GM12878 (cell line): ENCODE measurements around the gene PDCD2. TPM values are rescaled to one million over a fixed set of nuclear protein-coding genes. Genes with fewer than 3 reads are reported as not detected.

Source experiments
- ATAC-seq: fragments of 200-7000 bp; cut with Tn5 transposase; 3 replicates; pipeline ENCODE4 v1.9.1; 2020; ENCODE audit warnings: mild to moderate bottlenecking, moderate library complexity
- BruUV-seq: library from RNA; stranded (reverse); fragments of 400-500 nt; replicated peaks from 2 replicates; lab custom pipeline; 2021; lab: Mats Ljungman, UMichigan
- CTCF ChIA-PET: fragments of 300-600 bp; sonication (Branson Sonifier 250); formaldehyde crosslinking; extraction: SDS; loops from one replicate; lab custom pipeline; 2021; ENCODE audit warnings: inconsistent platforms; lab: Yijun Ruan, JAX
- POLR2A ChIA-PET: fragments of 350-600 bp; formaldehyde crosslinking; extraction: SDS; loops from one replicate; lab custom pipeline; 2021; ENCODE audit warnings: inconsistent platforms; lab: Charles Lee
- RAD21 ChIA-PET: fragments of 300-600 bp; sonication (Branson Sonifier 250); formaldehyde crosslinking; loops from one replicate; lab custom pipeline; 2023; ENCODE audit warnings: antibody characterized with exemption; ENCODE audit not compliant: unreplicated experiment; lab: Charles Lee
- SMC1A ChIA-PET: fragments of 300-600 bp; sonication (Branson Sonifier 250); formaldehyde crosslinking; loops from one replicate; lab custom pipeline; 2023; ENCODE audit not compliant: unreplicated experiment, uncharacterized antibody; lab: Charles Lee
- DNase-seq: peaks from one replicate; pipeline ENCODE4 v3.0.0-alpha.2; 2011; ENCODE audit warnings: low read depth, low spot score
- FAIRE-seq: peaks from 3 replicates; lab custom pipeline; 2011; peaks lifted over from hg19 to GRCh38; lab: Jason Lieb, UNC
- H2AFZ ChIP-seq: 2 replicates; pipeline ENCODE4 v1.6.0; 2011; ENCODE audit warnings: low read depth, low read length, control low read depth; ENCODE audit not compliant: control insufficient read depth
- H3K27ac ChIP-seq: 2 replicates; pipeline ENCODE4 v1.5.1; 2011; ENCODE audit warnings: control low read depth; ENCODE audit not compliant: control insufficient read depth, insufficient read depth
- H3K27me3 ChIP-seq, 2 experiments: replicated peaks in 1 of 2; 2 replicates each; pipeline versions ENCODE4 v1.6.0 to v1.6.1; 2011; ENCODE audit warnings: low read length in 1 of 2; ENCODE audit not compliant: control insufficient read depth in 2 of 2, insufficient read depth in 2 of 2
- H3K36me3 ChIP-seq, 2 experiments: 2 replicates each; pipeline ENCODE4 v1.5.1; 2011; ENCODE audit warnings: low read length in 1 of 2; ENCODE audit not compliant: control insufficient read depth in 2 of 2, insufficient read depth in 2 of 2
- H3K4me1 ChIP-seq: 2 replicates; pipeline ENCODE4 v1.6.1; 2011; ENCODE audit warnings: mild to moderate bottlenecking, low read length, moderate library complexity, mixed read lengths; ENCODE audit not compliant: control insufficient read depth, insufficient read depth
- H3K4me2 ChIP-seq: 2 replicates; pipeline ENCODE4 v1.6.0; 2011; ENCODE audit warnings: control low read depth; ENCODE audit not compliant: control insufficient read depth, insufficient read depth
- H3K4me3 ChIP-seq: fragments of 200-600 bp; sonication (generic); 2 replicates; pipeline ENCODE4 v1.5.1; 2016
- H3K79me2 ChIP-seq: 2 replicates; pipeline ENCODE4 v1.6.0; 2011; ENCODE audit warnings: low read length; ENCODE audit not compliant: control insufficient read depth, insufficient read depth
- H3K9ac ChIP-seq: 2 replicates; pipeline ENCODE4 v1.8.0; 2011; ENCODE audit warnings: low read length, control low read depth, mixed read lengths; ENCODE audit not compliant: control insufficient read depth, insufficient read depth
- H3K9me3 ChIP-seq: replicated peaks from 3 replicates; pipeline ENCODE4 v1.5.1; 2011; ENCODE audit warnings: mild to moderate bottlenecking, low read length; ENCODE audit not compliant: control insufficient read depth, insufficient read depth
- H4K20me1 ChIP-seq: 2 replicates; pipeline ENCODE4 v1.6.0; 2011; ENCODE audit not compliant: control insufficient read depth, insufficient read depth
- SRF ChIP-seq, 2 experiments: IDR thresholded peaks; 2 replicates each; pipeline ENCODE4 v1.6.1; 2011; ENCODE audit warnings: low read depth in 2 of 2, low read length in 2 of 2, mild to moderate bottlenecking in 1 of 2, moderate library complexity in 1 of 2
- ZBTB40 ChIP-seq: fragments of 450-650 bp; IDR thresholded peaks from 2 replicates; pipeline ENCODE4 v1.6.1; 2016; ENCODE audit warnings: mild to moderate bottlenecking, moderate library complexity, borderline replicate concordance
- WGBS: methylation state at CpG from one replicate; pipeline ENCODE4 v1.1.6; 2016; ENCODE audit warnings: low lambda C conversion rate; ENCODE audit not compliant: insufficient replicate concordance, insufficient coverage; ENCODE audit errors: missing lambda C conversion rate; 5-methylcytosine and 5-hydroxymethylcytosine counted together
- in situ Hi-C: fragments of 300-500 bp; cut with MboI; formaldehyde crosslinking; loops from 9 replicates; pipeline ENCODE4 v1.14.3; 2018; ENCODE audit warnings: mixed read lengths
- intact Hi-C: fragments of 100-400 bp; cut with micrococcal nuclease; formaldehyde crosslinking; loops from one replicate; pipeline ENCODE4 v1.14.2; 2022; ENCODE audit not compliant: unreplicated experiment
- polyA plus RNA-seq, 11 experiments: library from polyadenylated mRNA; depleted of rRNA in 4 of 11; unstranded in 6 of 11; stranded (reverse) in 5 of 11; fragments of >200 nt; fragmentation: Nextera tagmentation in 4 of 11; fragmentation: Illumina TruSeq in 1 of 11; extraction: Ambion mirVana in 4 of 11; extraction: Trizol in 1 of 11; gene quantifications; 1 replicate in 1 of 11; 2 replicates in 10 of 11; pipeline versions ENCODE4 v1.2.1 to v1.2.3, GENCODE V29; 2011 to 2016; ENCODE audit warnings: inconsistent platforms in 2 of 11, missing spikeins in 2 of 11, low read depth in 1 of 11
- total RNA-seq, 4 experiments: library from RNA; depleted of rRNA in 3 of 4; stranded (reverse); fragments of >200 nt in 3 of 4; fragmentation: Illumina TruSeq in 1 of 4; extraction: Trizol in 1 of 4; gene quantifications; 2 replicates each; pipeline versions ENCODE4 v1.2.1 to v1.2.3, GENCODE V29; 2013 to 2021
- TF ChIP-seq, protein P1 (sequence below), 3 experiments: IDR thresholded peaks in 2 of 3; conservative IDR thresholded peaks in 1 of 3; 2 replicates each; pipeline ENCODE4 v1.5.1; 2011; ENCODE audit warnings: low read depth in 3 of 3, low read length in 3 of 3, mild to moderate bottlenecking in 3 of 3, control low read depth in 2 of 3, moderate library complexity in 2 of 3, inconsistent platforms in 1 of 3, mixed read lengths in 1 of 3; ENCODE audit not compliant: control insufficient read depth in 2 of 3, insufficient read depth in 1 of 3; ENCODE audit errors: extremely low read depth in 1 of 3

Gene PDCD2
- total and polyA plus RNA-seq, 10 of the 15 experiments (the other 5 are each of a cell fraction or from before 2014, with no cell fraction given) = 27.4 to 154 (median 101) TPM

DNA sequence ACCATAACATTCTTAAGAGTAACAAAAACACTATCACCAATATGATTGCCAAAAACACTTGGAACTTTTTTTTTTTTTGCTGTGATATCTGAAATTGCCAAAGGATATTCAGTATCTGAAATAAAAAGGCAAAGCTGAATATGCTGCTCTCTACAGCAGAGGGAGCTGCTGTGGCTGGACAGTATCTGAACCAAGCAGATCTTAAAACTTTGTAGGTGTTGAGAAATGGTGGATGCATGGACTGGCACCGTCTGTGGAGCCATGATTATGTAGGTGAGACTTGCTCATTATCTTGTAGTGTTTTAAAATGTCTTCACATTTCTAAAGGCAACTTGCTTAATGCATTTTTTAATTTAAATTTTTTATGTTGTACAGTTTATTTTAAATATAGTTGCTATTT is 9.2 kb downstream of the PDCD2 start:
- H3K27me3 ChIP-seq = no peaks in the 10 kb centered on the region
- no peak for DNase-seq
- ATAC-seq = no peak
- H4K20me1 ChIP-seq = no peaks in the 10 kb centered on the region
- no peaks in the 10 kb centered on the region for H3K79me2 ChIP-seq
- no peak overlapping the region for H2AFZ ChIP-seq
- intact Hi-C loops = no loop called here
- H3K27ac ChIP-seq = no peak overlapping the region
- in situ Hi-C loops = no loop called here
- H3K4me3 ChIP-seq = no peak overlapping the region
- CTCF ChIA-PET = interaction anchor here (1.1 to 1.6 kb wide), 4 partner anchors 9 to 45 kb away, joined by 3 to 5 read pairs (median 4); partner anchors contain the start of gene PDCD2
- POLR2A ChIA-PET = no interaction called here
- no peaks in the 10 kb centered on the region for H3K9me3 ChIP-seq
- RAD21 ChIA-PET = no interaction called here
- TF ChIP-seq ZBTB40 (no peak), SRF (IDR thresholded peaks at IDR 0.05; ENCODE audit: low read depth in 2 of 2, low read length in 2 of 2) (no peak)
- TF ChIP-seq, protein P1, sequence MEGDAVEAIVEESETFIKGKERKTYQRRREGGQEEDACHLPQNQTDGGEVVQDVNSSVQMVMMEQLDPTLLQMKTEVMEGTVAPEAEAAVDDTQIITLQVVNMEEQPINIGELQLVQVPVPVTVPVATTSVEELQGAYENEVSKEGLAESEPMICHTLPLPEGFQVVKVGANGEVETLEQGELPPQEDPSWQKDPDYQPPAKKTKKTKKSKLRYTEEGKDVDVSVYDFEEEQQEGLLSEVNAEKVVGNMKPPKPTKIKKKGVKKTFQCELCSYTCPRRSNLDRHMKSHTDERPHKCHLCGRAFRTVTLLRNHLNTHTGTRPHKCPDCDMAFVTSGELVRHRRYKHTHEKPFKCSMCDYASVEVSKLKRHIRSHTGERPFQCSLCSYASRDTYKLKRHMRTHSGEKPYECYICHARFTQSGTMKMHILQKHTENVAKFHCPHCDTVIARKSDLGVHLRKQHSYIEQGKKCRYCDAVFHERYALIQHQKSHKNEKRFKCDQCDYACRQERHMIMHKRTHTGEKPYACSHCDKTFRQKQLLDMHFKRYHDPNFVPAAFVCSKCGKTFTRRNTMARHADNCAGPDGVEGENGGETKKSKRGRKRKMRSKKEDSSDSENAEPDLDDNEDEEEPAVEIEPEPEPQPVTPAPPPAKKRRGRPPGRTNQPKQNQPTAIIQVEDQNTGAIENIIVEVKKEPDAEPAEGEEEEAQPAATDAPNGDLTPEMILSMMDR (IDR thresholded peaks at IDR 0.05 in 2 of 3, conservative IDR thresholded peaks at IDR 0.05 in 1 of 3; ENCODE audit: control insufficient read depth in 2 of 3, extremely low read depth in 1 of 3, insufficient read depth in 1 of 3, low read depth in 3 of 3, low read length in 3 of 3) = 0 out of 6 replicates have a peak, but pooled peaks of 1 of the 3 experiments have one; percentile 4
- WGBS = 100% methylated on average over 1 of the region's 1 CpG
- peaks cover 1 to 18% of the 10 kb centered on the region in 2 experiments; a peak in 3 of 4 replicates for H3K36me3 ChIP-seq
- H3K9ac ChIP-seq = no peak overlapping the region
- no peak overlapping the region for H3K4me2 ChIP-seq
- FAIRE-seq = no peak
- SMC1A ChIA-PET = interaction anchor here (2.0 kb wide), 1 partner anchor 9 kb away, joined by 5 read pairs; the partner anchor contains the start of gene PDCD2
- H3K4me1 ChIP-seq = no peaks in the 10 kb centered on the region
- no TSS peak for BruUV-seq
